ENCODE data around the gene GRID1.
"Not testable (repeated sequence)": the region's sequence is repeated elsewhere in the genome, so short reads cannot be mapped to it uniquely, and the experiment has no call there.

GRID1 gene

DNA sequence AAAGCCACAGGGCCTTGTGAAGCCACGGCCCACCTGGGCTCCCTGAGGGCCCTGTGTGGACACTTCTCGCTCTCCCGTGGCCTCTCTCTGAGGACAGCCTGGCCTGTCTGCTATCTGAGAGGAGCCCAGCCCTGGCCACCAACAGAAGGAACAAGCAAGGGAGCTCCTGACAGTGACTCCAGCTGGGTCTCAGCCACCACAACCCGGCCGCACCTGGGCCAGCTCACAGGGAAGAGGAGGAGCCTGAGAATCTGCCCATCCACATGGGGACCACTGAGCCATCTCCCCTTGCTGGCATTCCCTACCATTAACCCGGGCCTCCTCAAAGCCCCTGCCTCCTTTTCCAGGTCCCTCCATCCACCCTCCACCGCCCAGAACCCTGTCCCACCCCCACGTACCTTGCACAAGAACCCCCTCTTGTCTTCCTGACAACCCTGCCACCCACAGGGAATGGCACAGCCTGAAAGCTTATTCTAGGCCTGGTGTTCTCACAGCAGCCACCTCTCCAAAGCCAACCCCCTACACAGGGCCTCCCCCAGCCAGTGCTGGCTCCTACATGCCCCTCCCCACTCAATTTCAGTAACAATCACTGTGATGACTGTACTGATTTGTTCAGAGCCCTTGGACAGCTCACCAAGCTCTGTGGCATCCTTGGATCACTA lies 120.2 kb downstream of the GRID1 start:
- no peak for DNase-seq

DNA sequence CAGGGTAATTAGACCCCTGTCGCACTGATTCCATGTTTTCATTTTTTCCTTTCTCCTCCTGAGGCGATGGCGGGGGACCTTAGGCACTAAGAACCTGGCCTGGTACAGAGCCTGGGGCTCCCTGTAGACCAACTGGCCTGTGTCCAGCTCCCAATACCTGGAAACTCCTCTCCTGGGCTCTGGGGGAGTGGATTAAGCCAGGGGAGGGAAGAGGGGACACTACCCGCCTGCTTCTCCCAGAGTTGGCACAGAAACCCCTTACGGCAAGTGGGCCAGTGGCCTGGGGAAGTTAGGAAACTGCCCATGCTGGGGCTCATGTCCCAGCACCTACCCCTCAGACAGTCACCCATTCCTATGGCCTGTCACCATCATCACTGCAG lies 121.6 kb downstream of the GRID1 start:
- DNase-seq: no peak

DNA sequence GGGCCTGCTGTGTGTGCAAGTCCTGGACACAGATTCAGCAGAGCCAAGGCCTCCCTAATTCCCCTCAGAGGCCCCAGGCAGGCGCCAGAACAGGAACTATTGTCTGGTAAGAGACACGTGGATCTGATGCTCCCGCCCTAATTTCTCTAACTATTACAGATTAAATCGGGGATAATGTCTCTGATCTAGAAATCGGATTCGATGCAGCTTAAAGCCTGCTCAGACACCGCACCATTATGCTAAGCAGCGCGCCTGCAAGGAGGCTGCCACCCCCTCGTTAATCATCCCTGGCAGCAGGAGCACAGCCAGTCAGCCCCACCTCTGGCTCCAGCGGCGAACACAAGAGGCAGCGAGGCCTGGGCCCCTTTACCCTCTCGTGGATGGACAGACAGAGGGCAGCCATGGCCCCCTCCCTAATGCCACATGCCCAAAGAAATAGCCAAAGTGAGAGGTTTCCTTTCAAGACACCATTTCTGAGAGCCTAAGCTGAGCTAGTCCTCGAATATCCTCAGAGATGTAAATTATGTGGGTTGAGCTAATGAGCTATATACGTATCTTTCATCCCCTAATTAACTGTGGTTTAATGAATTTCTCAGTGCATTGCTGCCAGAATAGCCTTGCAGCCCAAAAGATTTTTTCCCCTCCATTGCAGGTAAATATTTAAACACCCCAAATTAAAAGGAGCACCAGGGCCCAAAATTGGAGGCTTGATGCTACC lies 122.1 kb downstream of the GRID1 start:
- no peak for DNase-seq

GRCh38 chr10:86243651-86244155 lies 122.9 kb downstream of the GRID1 start:
- no peak for DNase-seq

DNA sequence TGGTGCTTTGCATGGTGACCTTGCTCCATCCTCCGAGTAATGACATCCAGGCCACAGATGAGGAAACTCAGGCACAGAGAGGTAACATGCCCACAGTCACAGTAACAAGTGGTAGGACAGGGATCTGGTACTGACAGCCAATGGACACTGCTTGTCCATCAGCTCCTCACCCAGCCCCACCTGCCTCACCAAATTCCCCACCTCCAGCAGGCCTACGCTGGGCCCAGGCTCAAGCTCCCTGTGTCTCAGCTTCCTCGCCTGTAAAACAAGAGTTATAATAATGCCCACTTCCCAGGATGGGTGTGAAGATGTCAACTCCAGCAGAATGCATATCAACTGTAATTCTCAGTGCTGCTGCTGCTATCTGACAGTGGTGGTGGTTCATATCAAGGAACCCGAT lies 123.8 kb downstream of the GRID1 start:
- no peak for DNase-seq

DNA sequence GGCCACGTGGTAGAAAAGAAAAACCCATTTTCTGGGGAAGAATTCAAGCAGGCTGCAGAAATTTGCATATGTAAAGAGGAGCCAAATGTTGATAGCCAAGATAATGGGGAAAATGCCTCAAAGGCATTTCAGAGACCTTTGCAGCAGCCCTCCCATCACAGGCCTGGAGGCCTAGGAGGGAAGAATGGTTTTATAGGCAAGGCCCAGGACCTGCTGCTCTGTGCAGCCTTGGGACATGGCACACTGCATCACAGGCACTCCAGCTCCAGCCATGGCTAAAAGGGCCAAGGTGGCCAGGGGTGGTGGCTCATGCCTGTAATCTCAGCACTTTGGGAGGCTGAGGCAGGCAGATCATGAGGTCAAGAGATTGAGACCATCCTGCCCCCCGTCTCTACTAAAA lies 128.5 kb downstream of the GRID1 start:
- DNase-seq: not testable (repeated sequence)

- DNase-seq: no peak
Observed at GRCh38 chr10:86234541-86235270, 131.9 kb downstream of the GRID1 start.

GRCh38 chr10:86234107-86234506 lies 132.5 kb downstream of the GRID1 start:
- no peak for DNase-seq

DNA sequence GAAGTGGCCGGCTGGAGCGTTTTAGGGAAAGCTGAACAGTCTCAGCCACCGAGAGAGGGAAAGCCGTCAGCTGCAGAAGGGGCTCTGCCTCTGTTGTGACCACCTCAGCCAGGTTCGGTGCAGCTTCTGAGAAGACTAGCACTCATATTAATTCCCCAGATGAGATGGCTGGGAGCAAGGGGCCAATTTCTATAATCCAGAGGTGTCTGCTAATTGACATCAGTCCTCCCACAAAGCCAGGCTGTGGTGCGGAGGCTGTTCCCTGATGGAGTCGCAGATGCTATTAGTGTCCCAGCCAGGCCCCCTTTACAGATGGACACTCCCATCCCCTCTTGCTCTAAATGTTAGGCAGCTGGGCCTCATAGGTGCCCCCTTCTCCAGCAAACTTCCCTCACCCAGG lies 133.5 kb downstream of the GRID1 start:
- DNase-seq: no peak

- DNase-seq: no peak
Observed at GRCh38 chr10:86232644-86233043, 134.0 kb downstream of the GRID1 start.

- DNase-seq: no peak
Observed at GRCh38 chr10:86231796-86232560, 134.6 kb downstream of the GRID1 start.

DNA sequence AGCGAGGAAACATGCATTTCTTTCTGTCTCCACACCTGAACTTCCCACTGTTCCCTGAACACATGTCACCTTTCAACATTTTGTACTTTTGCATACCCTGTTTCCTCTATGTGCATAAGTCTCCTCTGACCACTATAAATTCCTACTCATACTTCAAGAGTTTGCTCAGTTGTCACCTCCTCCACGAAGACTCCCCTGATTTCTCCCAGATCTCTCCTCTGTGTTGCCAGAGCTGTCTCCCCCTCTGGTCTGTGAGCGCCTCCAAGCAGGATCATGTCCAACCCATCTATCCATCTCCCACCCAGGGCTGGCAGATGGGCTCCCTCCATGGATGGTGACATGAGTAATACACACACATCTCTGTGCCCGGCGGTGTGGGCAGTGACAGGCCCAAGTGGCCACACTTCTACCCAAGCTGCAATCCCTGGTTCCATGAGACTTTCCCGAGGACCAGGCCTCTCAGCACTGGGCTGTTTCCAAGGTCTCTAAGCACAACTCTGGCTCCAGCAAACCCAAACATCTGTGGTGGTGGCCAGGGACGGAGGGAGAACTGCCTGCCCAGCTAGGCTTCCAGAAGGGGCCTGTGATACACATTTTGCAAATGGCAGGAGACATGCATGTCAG lies 135.9 kb downstream of the GRID1 start:
- DNase-seq: no peak

DNA sequence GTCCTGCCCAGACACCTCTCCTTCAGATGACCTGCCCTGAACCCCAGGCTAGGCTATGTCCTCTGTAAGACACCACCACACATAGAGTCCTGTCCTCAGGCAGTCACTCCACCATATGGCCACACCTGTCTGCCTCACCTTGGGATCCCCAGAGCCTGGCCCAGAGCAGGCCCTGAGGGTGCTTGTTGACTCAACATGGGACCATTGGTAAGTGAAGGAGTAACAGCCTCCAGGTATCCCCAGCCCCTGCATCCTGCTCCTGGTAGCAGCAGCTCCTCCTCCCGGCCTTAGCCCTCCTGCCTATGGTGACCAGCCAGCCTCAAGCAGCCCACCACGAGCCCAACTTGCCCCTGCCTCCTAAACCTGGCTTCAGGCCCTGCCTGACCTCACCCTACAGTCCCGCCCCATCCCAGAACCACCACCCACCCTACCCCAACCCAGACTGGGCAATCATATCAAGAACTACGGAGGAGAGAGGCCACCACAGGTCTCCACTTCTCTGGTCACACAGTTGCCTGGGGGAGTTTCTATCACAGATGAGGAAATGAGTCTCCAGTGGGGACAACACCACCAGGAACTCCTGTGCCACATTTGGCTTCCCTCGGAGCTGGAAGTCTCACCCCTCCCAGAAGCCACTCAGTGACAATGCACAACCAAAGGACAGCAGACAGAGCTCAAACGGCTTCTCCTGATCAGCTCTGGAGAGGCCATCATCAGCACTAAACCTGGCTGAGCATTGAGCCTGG lies 136.6 kb downstream of the GRID1 start:
- DNase-seq: no peak

- no peak for DNase-seq
Observed at GRCh38 chr10:86229376-86229775, 137.2 kb downstream of the GRID1 start.

GRCh38 chr10:86227501-86228258 lies 138.9 kb downstream of the GRID1 start:
- DNase-seq: no peak

GRCh38 chr10:86226781-86227201 lies 139.8 kb downstream of the GRID1 start:
- DNase-seq: no peak

DNA sequence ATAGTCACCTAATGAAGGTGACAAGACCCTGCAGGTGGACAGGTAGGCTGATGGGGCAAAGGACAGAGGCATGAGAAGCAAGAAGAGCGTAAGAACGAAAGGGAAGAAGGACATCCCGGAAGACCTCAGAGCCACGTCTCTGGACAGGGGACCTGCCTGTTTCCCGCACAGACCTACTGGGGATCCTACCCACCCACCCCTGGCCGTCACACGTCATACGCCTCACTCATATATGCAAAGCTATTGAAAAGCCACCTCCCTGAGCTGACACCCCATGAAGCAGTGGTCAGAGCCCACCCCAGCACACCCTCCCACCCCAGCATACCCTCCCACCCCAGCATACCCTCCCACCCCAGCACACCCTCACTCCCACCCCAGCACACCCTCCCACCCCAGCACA lies 140.6 kb downstream of the GRID1 start:
- DNase-seq: no peak

GRCh38 chr10:86225103-86225782 lies 141.4 kb downstream of the GRID1 start:
- no peak for DNase-seq

DNA sequence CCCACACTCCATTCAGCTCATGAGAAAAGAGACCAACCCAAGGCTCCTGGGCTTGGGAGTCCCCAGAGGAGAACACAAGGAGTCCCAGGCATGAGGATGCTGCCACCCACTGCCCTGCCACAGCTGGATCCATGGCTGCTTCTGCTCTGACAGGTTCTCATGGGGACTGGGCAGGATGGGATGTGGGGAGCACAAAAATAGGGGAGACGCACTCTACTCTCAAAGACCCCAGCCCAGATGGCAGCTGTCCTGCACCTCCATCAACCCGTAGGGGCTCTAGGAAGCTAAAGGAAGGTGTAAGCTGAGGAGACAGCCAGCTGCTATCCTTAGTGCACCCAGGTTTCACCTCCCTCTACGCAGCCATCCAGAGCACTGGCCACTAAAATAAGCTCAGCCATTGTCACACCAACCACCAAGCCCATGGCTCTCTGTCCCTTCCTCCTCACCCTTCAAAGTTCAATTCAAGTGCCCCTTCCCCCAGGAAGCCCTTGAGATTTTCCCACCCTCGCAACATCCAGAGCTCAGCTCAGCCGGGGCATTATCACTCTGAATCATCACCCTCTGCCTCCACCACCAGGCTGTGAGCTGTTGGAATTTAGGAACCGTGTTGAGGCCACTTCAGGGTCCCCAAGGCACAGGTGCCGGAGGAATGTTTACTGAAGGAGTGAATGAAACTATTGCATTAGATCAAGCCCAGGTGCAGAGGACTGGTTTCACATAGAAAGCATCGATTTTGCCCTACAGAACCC lies 142.1 kb downstream of the GRID1 start:
- no peak for DNase-seq

DNA sequence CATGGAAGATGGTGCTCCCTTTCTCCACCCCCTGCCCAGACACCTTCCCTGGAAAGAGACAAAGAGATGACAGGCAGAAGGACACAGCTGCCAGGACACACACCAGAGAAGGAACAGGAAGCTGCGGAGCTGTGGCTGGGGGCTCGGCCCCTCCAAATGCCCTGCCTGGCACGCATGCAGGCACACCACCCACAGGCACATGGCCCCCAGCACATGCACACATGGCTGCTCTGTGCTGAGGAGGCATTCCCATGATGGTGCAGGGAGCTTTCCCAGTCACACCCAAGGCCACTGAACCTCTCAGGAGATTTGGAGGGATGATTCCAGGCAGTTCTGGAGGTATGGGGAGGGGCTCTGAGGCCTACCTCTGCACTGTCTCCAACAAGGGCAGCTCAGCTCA lies 143.3 kb downstream of the GRID1 start:
- no peak for DNase-seq
